ENCODE measurements around the gene MBOAT7.

Gene MBOAT7

GRCh38 chr19:54204767-54205468 is 15.5 kb upstream of the MBOAT7 start:
- peak overlapping the region; percentile 98 for H3K27ac ChIP-seq
- no peak for TF ChIP-seq CTCF (conservative IDR thresholded peaks at IDR 0.05)

GRCh38 chr19:54203151-54203611 is 13.8 kb upstream of the MBOAT7 start:
- peak overlapping the region; percentile 98 for H3K27ac ChIP-seq

GRCh38 chr19:54201980-54202379 is 12.6 kb upstream of the MBOAT7 start:
- H3K27ac ChIP-seq: peak overlapping the region; percentile 98
- TF ChIP-seq CTCF (conservative IDR thresholded peaks at IDR 0.05): no peak

More at GRCh38 chr19:54203151-54203611, 13.8 kb upstream of the MBOAT7 start:
- no peak for TF ChIP-seq CTCF (conservative IDR thresholded peaks at IDR 0.05)

GRCh38 chr19:54201172-54201701 is 11.9 kb upstream of the MBOAT7 start:
- H3K27ac ChIP-seq: peak overlapping the region; percentile 98
- TF ChIP-seq CTCF (conservative IDR thresholded peaks at IDR 0.05): no peak

GRCh38 chr19:54199401-54199800 is 10.0 kb upstream of the MBOAT7 start:
- TF ChIP-seq CTCF (conservative IDR thresholded peaks at IDR 0.05): no peak
- H3K27ac ChIP-seq: peak overlapping the region; percentile 98

- no peak overlapping the region for H3K27ac ChIP-seq
- no peak for TF ChIP-seq CTCF (conservative IDR thresholded peaks at IDR 0.05)
Measured at GRCh38 chr19:54197121-54197520, 7.7 kb upstream of the MBOAT7 start.

GRCh38 chr19:54196536-54196935 is 7.2 kb upstream of the MBOAT7 start:
- TF ChIP-seq CTCF (conservative IDR thresholded peaks at IDR 0.05): no peak
- H3K27ac ChIP-seq: no peak overlapping the region

- H3K27ac ChIP-seq: 0 out of 2 replicates have a peak overlapping the region, but pooled peaks have one; percentile 9
Measured at GRCh38 chr19:54194463-54194862, 5.1 kb upstream of the MBOAT7 start.

All from VCaP (cell line).